ENCODE data around the gene RHOH. TPM values are rescaled to one million over a fixed set of nuclear protein-coding genes. Genes with fewer than 3 reads are reported as not detected.

RHOH gene
- polyA plus RNA-seq, 2 of the 4 experiments (the other 2 are of a cell fraction) = 0.08 to 0.26 TPM

Other genes starting within 250 kb of the RHOH start
- 87.5 and 90.0 TPM in 2 replicates for gene PDS5A, start 219.1 kb upstream of the RHOH start, polyA plus RNA-seq (2011; rRNA removed)
- 30.7 to 34.6 TPM (median 33.0 TPM) in 3 replicates for gene PDS5A, start 219.1 kb upstream of the RHOH start, polyA plus RNA-seq (2017; fragmentation: RNase III; extraction: RNeasy Plus Mini Kit Qiagen cat#74134 plus additional on column Dnase treatment)
- gene N4BP2, start 140.2 kb upstream of the RHOH start, polyA plus RNA-seq (2011; rRNA removed) = 8.3 and 10.4 TPM in 2 replicates
- 2.6 to 3.0 TPM (median 2.7 TPM) in 3 replicates for gene N4BP2, start 140.2 kb upstream of the RHOH start, polyA plus RNA-seq (2017; fragmentation: RNase III; extraction: RNeasy Plus Mini Kit Qiagen cat#74134 plus additional on column Dnase treatment)
- gene CHRNA9, start 138.3 kb downstream of the RHOH start, polyA plus RNA-seq (2011; rRNA removed) = 1.6 and 1.9 TPM in 2 replicates
- gene CHRNA9, start 138.3 kb downstream of the RHOH start, polyA plus RNA-seq (2017; fragmentation: RNase III; extraction: RNeasy Plus Mini Kit Qiagen cat#74134 plus additional on column Dnase treatment) = 0.54 to 2.0 TPM (median 1.3 TPM) in 3 replicates

Data from A549 (cell line).